Brain microvascular endothelial cell (primary cell): ENCODE data around the gene BTBD9.

Experiments
- DNase-seq: peaks from one replicate; pipeline ENCODE4 v3.0.0-alpha.2; 2020
- H3K27ac ChIP-seq: fragments of 250-450 bp; sonication (Bioruptor Pico); 2 replicates; pipeline ENCODE4 v1.5.1; 2020; ENCODE audit warnings: mild to moderate bottlenecking, moderate library complexity
- H3K27me3 ChIP-seq: fragments of 250-450 bp; sonication (Bioruptor Pico); replicated peaks from 2 replicates; pipeline ENCODE4 v1.5.1; 2020; ENCODE audit warnings: mild to moderate bottlenecking
- H3K36me3 ChIP-seq: fragments of 250-450 bp; sonication (Bioruptor Pico); replicated peaks from 2 replicates; pipeline ENCODE4 v1.5.1; 2020; ENCODE audit warnings: mild to moderate bottlenecking
- H3K4me3 ChIP-seq: 2 replicates; pipeline ENCODE4 v1.5.1; 2011; ENCODE audit warnings: low read depth, mild to moderate bottlenecking, control low read depth, low read length, moderate library complexity
- CTCF ChIP-seq: IDR thresholded peaks from 2 replicates; pipeline ENCODE4 v1.5.1; 2011; ENCODE audit warnings: low read depth, mild to moderate bottlenecking, moderate library complexity, low read length, control low read depth, inconsistent platforms; ENCODE audit errors: missing control alignments
- in situ Hi-C: cut with HindIII; loops from 2 replicates; pipeline ENCODE4 v1.10.0; 2017; ENCODE audit warnings: low sequenced_read_pairs, low pct_ligation_motif_present

Gene BTBD9

GRCh38 chr6:38216451-38216850 is 423.3 kb downstream of the BTBD9 start:
- in situ Hi-C loops: no loop called here
- H3K36me3 ChIP-seq: no peaks in the 10 kb centered on the region
- no peak overlapping the region for H3K4me3 ChIP-seq
- DNase-seq: no peak
- H3K27ac ChIP-seq: no peak overlapping the region
- H3K27me3 ChIP-seq: no peaks in the 10 kb centered on the region
- no peak for TF ChIP-seq CTCF

GRCh38 chr6:38215651-38216311 is 423.9 kb downstream of the BTBD9 start:
- H3K4me3 ChIP-seq: no peak overlapping the region
- no peak for DNase-seq
- H3K27me3 ChIP-seq: no peaks in the 10 kb centered on the region
- no peak for TF ChIP-seq CTCF
- in situ Hi-C loops: no loop called here
- no peak overlapping the region for H3K27ac ChIP-seq
- no peaks in the 10 kb centered on the region for H3K36me3 ChIP-seq

- TF ChIP-seq CTCF: no peak
- no peak for DNase-seq
- in situ Hi-C loops: no loop called here
- no peak overlapping the region for H3K4me3 ChIP-seq
- H3K36me3 ChIP-seq: no peaks in the 10 kb centered on the region
- H3K27ac ChIP-seq: no peak overlapping the region
- H3K27me3 ChIP-seq: no peaks in the 10 kb centered on the region
These were observed 424.5 kb downstream of the BTBD9 start for GRCh38 chr6:38215225-38215624.

- Histone ChIP-seq H3K36me3 (no peaks in the 10 kb centered on the region), H3K4me3 (no peak overlapping the region), H3K27ac (no peak overlapping the region), H3K27me3 (no peaks in the 10 kb centered on the region)
- TF ChIP-seq CTCF: no peak
- in situ Hi-C loops: no loop called here
- no peak for DNase-seq
These were observed 425.6 kb downstream of the BTBD9 start for GRCh38 chr6:38214159-38214558.

- TF ChIP-seq CTCF: no peak
- no peak for DNase-seq
- Histone ChIP-seq H3K4me3 (no peak overlapping the region), H3K36me3 (no peaks in the 10 kb centered on the region), H3K27ac (no peak overlapping the region), H3K27me3 (no peaks in the 10 kb centered on the region)
- in situ Hi-C loops: no loop called here
These were observed 426.5 kb downstream of the BTBD9 start for GRCh38 chr6:38213251-38213658.

- no peak for DNase-seq
- Histone ChIP-seq H3K36me3 (no peaks in the 10 kb centered on the region), H3K4me3 (no peak overlapping the region), H3K27ac (no peak overlapping the region), H3K27me3 (no peaks in the 10 kb centered on the region)
- no peak for TF ChIP-seq CTCF
- in situ Hi-C loops: no loop called here
These were observed 427.1 kb downstream of the BTBD9 start for GRCh38 chr6:38212579-38212978.
